Measurements from ENCODE around the gene SPAG16.

Gene SPAG16

DNA sequence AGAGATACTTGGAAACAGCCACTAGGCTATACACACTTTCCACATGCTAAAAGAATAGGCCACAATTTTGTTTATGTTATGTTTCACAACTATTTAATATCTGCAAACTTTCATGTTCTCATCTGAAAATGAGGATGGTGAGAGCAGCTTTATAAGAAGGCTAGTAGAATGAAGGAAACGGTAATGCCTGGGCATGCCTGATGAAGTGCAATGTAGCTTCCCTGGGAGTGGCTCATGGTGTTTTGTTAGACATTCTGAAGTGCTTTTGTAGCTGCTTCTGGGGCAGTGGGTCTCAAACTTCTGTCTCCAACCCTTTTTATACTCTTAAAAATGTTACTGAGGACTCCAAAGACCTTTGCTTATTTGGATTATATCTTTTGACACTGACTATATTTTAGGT lies 933.3 kb downstream of the SPAG16 start:
- no peak for DNase-seq (ENCODE audit: low read depth)
- H3K4me3 ChIP-seq (ENCODE audit: low read depth, low read length) = no peak overlapping the region
- TF ChIP-seq, protein P1, sequence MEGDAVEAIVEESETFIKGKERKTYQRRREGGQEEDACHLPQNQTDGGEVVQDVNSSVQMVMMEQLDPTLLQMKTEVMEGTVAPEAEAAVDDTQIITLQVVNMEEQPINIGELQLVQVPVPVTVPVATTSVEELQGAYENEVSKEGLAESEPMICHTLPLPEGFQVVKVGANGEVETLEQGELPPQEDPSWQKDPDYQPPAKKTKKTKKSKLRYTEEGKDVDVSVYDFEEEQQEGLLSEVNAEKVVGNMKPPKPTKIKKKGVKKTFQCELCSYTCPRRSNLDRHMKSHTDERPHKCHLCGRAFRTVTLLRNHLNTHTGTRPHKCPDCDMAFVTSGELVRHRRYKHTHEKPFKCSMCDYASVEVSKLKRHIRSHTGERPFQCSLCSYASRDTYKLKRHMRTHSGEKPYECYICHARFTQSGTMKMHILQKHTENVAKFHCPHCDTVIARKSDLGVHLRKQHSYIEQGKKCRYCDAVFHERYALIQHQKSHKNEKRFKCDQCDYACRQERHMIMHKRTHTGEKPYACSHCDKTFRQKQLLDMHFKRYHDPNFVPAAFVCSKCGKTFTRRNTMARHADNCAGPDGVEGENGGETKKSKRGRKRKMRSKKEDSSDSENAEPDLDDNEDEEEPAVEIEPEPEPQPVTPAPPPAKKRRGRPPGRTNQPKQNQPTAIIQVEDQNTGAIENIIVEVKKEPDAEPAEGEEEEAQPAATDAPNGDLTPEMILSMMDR (IDR thresholded peaks at IDR 0.05; ENCODE audit: low read depth, low read length, missing control alignments) = no peak

DNA sequence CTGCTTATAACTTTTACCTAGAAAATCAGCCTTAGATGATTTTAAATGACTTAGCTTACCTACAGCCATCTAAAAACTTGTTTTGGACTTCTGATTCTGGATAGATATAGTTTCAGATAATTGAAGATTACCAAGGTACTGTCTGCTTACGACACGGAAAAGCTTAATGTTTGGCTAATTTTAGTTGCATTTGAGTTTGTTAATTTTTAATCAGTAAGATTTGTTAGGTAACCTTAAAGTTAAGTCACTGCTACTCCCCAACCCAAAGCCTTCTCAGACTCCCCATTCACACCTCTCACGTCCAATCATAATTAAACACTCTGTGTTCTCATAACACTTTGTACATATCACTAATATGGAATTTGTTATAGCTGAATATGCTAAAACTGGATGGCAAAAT lies 936.0 kb downstream of the SPAG16 start:
- TF ChIP-seq, protein P1 (IDR thresholded peaks at IDR 0.05; ENCODE audit: low read depth, low read length, missing control alignments) = no peak
- no peak overlapping the region for H3K4me3 ChIP-seq (ENCODE audit: low read depth, low read length)
- DNase-seq (ENCODE audit: low read depth) = no peak

DNA sequence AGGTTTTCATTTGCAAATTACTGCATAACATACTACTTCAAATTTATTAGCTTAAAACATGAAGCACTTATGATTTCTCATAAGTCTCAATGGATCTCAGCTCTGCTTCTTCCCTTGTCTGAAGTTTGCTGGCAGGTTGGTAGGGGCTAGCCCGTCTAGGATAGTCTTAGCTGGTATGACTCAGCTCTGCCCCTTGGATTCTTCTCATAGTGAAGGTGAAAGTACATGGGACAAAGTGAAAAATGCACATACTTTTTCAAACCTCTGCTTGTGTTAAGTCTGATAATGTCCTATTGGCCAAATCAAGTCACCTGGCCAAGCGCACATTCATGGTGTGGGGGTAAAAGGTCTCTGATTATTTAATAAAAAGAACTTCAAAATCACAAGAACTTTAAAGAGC lies 941.8 kb downstream of the SPAG16 start:
- H3K4me3 ChIP-seq (ENCODE audit: low read depth, low read length) = no peak overlapping the region
- TF ChIP-seq, protein P1 (IDR thresholded peaks at IDR 0.05; ENCODE audit: low read depth, low read length, missing control alignments) = no peak
- no peak for DNase-seq (ENCODE audit: low read depth)

DNA sequence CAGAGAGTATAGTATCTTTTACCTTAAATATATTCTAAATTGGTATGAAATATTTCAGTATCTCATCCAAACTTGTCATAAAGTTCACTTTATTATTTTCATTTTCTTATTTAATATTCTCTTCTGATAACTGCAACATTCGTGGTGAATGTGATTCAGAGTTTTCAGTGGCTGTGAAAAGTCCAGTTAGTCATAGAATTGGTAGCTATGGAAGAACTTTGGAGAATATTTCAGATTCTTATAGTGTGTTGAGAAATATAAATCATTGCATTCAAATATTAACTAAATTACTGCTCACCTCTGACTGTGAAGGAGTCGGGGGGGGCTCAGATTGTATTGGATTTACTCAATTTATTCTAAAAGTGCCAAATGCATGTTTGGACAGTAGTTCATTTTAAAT lies 948.0 kb downstream of the SPAG16 start:
- TF ChIP-seq, protein P1 (IDR thresholded peaks at IDR 0.05; ENCODE audit: low read depth, low read length, missing control alignments) = no peak
- no peak for DNase-seq (ENCODE audit: low read depth)
- H3K4me3 ChIP-seq (ENCODE audit: low read depth, low read length) = no peak overlapping the region

DNA sequence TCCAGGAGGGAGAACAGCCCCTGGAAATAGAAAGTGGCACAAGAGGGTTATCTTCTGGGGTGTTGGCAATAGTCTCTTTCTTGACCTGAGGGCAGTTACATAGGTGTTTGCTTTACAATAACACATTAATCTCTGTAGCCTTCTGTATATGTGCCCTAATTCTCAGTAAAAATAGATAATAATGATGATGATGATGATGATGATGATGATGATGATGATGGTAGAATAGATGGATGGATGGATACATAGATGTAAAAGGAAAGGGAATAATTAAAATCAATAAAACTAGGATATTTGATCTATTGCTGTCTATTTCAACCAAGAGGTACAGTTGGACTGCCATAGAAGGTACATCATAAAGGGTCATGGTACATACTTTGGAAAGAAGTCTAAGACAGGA lies 948.9 kb downstream of the SPAG16 start:
- TF ChIP-seq, protein P1 (IDR thresholded peaks at IDR 0.05; ENCODE audit: low read depth, low read length, missing control alignments) = no peak
- DNase-seq (ENCODE audit: low read depth) = no peak
- H3K4me3 ChIP-seq (ENCODE audit: low read depth, low read length) = no peak overlapping the region

DNA sequence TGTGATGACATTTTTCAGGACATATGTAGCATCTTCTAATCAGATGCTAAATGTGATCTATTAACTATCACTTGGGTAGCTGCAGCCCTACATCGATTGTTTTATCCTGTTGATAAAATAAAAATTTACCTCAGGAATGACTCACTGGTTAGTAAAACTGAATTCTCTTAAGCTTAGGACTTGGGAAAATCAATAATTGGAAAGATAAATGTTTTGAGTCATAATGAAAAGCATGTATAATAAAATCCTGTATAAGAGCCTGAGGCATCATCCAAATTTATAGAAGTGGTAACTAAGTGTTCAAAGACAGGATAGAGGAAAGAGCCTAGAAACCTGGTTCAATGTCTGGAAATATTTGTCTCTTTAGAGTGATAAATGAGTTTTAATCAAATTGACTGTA lies 958.5 kb downstream of the SPAG16 start:
- TF ChIP-seq, protein P1 (IDR thresholded peaks at IDR 0.05; ENCODE audit: low read depth, low read length, missing control alignments) = no peak
- no peak for DNase-seq (ENCODE audit: low read depth)
- no peak overlapping the region for H3K4me3 ChIP-seq (ENCODE audit: low read depth, low read length)

DNA sequence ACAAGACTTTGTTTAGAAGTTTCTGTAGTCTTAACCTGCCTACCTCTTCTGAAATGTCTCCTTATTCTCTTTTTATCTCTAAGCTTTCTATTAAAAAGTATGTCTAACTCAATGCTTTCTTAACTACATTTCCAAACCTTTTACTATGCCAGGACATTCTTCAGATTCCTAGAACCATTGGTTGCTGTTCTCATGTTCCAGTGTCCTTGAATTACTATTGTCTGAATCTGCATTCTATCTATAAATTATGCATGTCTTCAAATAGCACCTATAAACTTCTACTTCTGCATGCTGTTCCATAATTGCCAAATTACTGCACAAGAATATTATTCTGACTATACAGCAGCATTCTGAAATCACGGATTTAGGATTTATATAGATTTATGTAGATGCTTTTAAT lies 960.6 kb downstream of the SPAG16 start:
- no peak for DNase-seq (ENCODE audit: low read depth)
- H3K4me3 ChIP-seq (ENCODE audit: low read depth, low read length) = no peak overlapping the region
- TF ChIP-seq, protein P1 (IDR thresholded peaks at IDR 0.05; ENCODE audit: low read depth, low read length, missing control alignments) = no peak
